ENCODE measurements around the gene KCNIP4. TPM values are rescaled to one million over a fixed set of nuclear protein-coding genes. Genes with fewer than 3 reads are reported as not detected.

KCNIP4 gene
- total and polyA plus RNA-seq, 12 donors = 0.15 TPM; not detected in 11

DNA sequence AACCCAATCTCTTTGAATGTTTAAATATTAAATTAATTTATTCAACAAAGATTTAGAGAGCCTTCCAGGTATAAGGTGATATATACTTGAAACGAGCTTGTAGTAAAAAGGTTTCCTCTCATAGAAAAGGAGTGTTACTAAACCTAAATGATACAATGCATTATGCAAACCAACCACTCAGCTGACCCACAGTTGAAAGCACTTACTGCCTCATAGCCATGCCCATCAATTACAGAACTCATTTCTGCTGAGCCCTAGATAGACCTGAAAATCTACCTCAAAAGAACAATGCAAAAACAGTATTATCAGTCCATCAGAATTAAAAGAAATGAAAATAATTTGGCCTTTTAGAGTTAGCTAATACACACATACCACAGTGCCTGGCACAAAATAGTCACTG is 75.4 kb downstream of the KCNIP4 start:
- Histone ChIP-seq H3K9me3 (peaks cover 0 to 8% (median 0%) of the 10 kb centered on the region in 11 donors), H3K36me3 (no peaks in the 10 kb centered on the region), H3K4me1 (no peaks in the 10 kb centered on the region), H3K27ac (no peak overlapping the region), H3K27me3 (no peaks in the 10 kb centered on the region), H3K4me3 (no peak overlapping the region)
- TF ChIP-seq, protein P1, sequence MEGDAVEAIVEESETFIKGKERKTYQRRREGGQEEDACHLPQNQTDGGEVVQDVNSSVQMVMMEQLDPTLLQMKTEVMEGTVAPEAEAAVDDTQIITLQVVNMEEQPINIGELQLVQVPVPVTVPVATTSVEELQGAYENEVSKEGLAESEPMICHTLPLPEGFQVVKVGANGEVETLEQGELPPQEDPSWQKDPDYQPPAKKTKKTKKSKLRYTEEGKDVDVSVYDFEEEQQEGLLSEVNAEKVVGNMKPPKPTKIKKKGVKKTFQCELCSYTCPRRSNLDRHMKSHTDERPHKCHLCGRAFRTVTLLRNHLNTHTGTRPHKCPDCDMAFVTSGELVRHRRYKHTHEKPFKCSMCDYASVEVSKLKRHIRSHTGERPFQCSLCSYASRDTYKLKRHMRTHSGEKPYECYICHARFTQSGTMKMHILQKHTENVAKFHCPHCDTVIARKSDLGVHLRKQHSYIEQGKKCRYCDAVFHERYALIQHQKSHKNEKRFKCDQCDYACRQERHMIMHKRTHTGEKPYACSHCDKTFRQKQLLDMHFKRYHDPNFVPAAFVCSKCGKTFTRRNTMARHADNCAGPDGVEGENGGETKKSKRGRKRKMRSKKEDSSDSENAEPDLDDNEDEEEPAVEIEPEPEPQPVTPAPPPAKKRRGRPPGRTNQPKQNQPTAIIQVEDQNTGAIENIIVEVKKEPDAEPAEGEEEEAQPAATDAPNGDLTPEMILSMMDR (IDR thresholded peaks at IDR 0.05) = no peak
- ATAC-seq (no peak), DNase-seq (no peak)
- intact Hi-C loops (cut with DNase I) = no loop called here
- WGBS, 2 donors = 64 to 72% methylated on average over 1 of the region's 1 CpG

DNA sequence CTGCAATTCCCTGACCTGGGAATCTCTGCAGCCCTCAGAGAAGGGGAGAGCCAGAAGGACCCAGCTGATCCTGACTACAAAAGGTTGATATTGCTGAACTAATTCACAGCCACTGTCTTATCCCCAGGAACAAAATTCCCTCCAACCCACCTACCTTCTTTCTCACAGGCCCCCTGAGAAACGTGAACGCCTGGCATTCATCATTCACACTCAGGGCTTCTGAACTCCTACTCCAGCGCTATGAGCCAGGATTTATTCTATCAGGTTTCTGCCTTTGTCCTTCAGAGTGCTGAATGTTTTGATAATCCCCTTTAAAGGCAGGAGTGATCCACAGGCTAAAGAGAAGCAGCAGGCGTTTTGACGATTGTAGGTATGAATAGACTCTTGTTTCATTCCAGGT is 76.5 kb downstream of the KCNIP4 start:
- Histone ChIP-seq H3K9me3 (peaks cover 0 to 8% (median 0%) of the 10 kb centered on the region in 11 donors), H3K4me1 (no peaks in the 10 kb centered on the region), H3K4me3 (no peak overlapping the region), H3K27me3 (no peaks in the 10 kb centered on the region), H3K27ac (no peak overlapping the region), H3K36me3 (no peaks in the 10 kb centered on the region)
- ATAC-seq (no peak), DNase-seq (no peak)
- WGBS, 2 donors = 19 to 30% methylated on average over 5 of the region's 5 CpGs
- TF ChIP-seq, protein P1 (IDR thresholded peaks at IDR 0.05) = no peak
- intact Hi-C loops (cut with DNase I) = no loop called here

DNA sequence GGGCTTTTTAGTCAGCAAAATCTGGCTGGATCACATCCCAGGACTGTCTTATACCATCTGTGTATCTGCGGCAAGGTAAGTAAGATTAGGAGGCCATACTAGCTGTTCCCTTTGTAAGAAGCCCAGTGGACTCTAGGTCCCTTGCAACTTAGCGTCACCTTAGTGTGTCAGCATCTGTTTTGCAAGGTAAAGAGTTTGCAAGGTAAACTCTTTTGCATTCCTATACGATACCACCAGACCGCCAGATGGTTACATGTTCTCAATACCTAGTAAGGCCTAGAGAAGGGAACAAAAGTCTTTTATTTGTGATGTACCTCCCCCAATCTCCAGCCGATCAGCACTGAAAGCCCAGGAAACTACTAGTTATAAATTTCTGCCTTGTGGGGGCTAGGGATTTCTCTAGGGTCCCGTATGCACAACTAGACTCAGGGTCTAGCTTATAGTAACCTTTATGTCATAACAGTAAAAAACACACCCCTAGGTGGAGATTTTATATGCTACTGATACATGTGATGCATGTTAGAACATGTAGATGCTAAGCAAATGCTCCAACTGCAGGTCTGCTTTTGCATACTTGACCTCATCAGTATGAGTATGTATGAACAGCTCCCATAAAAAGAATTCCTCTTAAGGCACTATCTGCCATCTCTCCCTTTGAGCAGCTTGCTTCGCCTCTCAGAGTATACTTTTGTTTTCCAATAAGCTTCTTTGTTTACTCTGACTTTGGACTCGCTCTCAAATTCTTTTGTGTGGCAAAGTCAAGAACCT is 78.4 kb downstream of the KCNIP4 start:
- DNase-seq = no peak
- 87 to 89% methylated on average over 8 of the region's 8 CpGs for WGBS, 2 donors
- Histone ChIP-seq H3K27me3 (no peaks in the 10 kb centered on the region), H3K9me3 (peaks cover 0 to 8% (median 0%) of the 10 kb centered on the region in 11 donors), H3K27ac (no peak overlapping the region), H3K36me3 (no peaks in the 10 kb centered on the region), H3K4me3 (no peak overlapping the region), H3K4me1 (no peaks in the 10 kb centered on the region)
- no peak for ATAC-seq
- intact Hi-C loops (cut with DNase I) = no loop called here
- TF ChIP-seq, protein P1 (IDR thresholded peaks at IDR 0.05) = no peak

DNA sequence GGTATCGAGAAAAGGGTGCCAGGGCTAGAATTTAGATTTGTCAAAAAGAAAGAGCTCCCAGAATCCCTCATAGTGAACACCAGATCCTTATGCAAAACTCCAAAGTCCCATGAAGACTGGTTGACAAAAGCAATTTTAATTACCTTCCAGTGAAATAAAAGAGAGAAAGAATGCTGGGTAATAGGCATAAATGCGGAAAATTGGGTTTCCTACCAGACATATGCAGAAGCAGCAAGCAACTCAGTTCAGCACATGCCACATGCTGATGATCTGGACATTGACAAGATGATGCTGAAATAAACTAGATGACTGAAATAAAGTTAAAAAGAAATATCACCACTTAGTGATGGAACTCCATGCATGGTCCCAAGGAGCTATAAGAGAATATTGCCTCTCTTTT is 83.9 kb downstream of the KCNIP4 start:
- no peak for ATAC-seq
- TF ChIP-seq, protein P1 (IDR thresholded peaks at IDR 0.05) = no peak
- Histone ChIP-seq H3K27ac (no peak overlapping the region), H3K9me3 (no peaks in the 10 kb centered on the region), H3K4me3 (no peak overlapping the region), H3K4me1 (no peaks in the 10 kb centered on the region), H3K36me3 (no peaks in the 10 kb centered on the region), H3K27me3 (peaks cover 0 to 2% (median 0%) of the 10 kb centered on the region in 7 donors)
- intact Hi-C loops (cut with DNase I) = no loop called here
- 85 to 93% methylated on average over 2 of the region's 2 CpGs for WGBS, 2 donors
- no peak for DNase-seq

Measured in heart right ventricle (tissue), 16 donors.